ENCODE results near the gene FLNB.

The FLNB gene

GRCh38 chr3:58164199-58164879 lies 156.1 kb downstream of the FLNB start:
- DNase-seq (ENCODE audit: low read depth), result no peak

GRCh38 chr3:58164906-58165821 lies 156.9 kb downstream of the FLNB start:
- no peak for DNase-seq (ENCODE audit: low read depth)

DNA sequence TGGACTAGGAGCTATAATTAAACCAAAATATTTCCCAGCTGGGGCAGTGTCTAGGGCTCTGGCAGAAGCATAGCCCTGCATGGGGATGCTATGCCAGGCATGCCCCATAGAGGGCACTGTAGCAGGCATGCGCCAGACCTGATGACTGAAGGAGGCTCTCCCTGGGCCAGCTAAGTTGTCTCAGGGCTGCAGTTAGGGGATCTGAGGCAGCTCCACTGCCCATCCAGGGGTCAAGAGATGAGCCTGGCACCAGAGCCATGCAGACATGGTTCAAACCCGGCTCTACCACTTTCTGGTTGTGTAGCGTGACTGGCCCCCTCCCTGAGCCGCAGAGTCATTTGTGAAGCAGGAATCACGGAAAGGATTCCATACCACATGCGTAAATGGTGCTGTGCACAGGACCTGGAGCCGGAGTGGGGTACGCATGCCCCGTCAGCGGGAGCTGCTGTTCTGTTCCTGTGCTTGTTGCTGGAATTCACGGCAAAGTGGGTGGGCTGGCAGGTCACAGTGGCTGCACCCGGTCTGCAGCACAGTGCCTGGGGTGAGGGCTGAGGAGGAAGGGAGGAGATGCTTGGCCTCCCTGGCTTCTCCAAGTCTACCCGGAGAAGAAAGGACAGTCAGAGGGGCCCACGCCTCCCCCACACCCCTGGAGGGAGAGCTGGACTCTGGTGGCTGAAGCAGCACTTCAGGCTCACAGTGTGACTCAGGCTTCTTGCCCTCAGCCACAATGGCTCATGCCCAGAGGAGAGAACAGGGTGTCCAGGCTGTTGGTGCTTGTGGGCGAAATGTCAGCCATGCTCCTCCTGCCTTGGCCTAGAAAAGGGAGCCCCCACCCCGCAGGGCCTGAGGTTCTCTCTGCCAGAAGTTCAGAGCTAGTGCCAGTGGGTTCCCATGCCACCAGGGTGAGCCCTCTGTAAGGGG lies 159.5 kb downstream of the FLNB start:
- DNase-seq (ENCODE audit: low read depth), result no peak

DNA sequence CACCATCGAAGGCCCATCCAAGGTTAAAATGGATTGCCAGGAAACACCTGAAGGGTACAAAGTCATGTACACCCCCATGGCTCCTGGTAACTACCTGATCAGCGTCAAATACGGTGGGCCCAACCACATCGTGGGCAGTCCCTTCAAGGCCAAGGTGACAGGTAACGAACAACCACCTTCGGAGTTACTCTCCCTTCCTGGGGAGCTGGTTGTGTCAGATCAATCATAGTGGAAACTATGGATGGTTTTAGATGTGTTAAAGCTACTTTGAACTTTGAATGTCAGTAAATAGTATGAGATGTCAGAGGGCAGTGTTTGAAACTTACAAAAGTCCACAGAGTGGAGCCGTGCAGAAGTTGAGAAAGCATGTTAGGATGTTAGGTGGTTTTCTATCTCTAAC lies 160.3 kb downstream of the FLNB start:
- no peak for DNase-seq (ENCODE audit: low read depth)

DNA sequence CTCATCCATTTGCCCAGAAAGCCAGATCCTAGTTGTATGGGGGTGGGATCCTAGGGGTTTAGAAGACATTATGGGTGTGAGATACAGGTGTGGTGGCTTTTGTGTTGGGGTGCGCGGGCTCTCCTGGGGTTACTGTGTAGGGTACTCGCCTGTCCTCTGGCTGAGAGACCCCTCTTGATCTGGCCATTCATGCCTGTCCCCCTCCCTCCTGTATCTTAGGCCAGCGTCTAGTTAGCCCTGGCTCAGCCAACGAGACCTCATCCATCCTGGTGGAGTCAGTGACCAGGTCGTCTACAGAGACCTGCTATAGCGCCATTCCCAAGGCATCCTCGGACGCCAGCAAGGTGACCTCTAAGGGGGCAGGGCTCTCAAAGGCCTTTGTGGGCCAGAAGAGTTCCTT lies 161.1 kb downstream of the FLNB start:
- no peak for DNase-seq (ENCODE audit: low read depth)

- no peak for DNase-seq (ENCODE audit: low read depth)
These were observed 162.2 kb downstream of the FLNB start for GRCh38 chr3:58170376-58170775.

GRCh38 chr3:58171126-58171525 lies 162.9 kb downstream of the FLNB start:
- DNase-seq (ENCODE audit: low read depth), result no peak

DNA sequence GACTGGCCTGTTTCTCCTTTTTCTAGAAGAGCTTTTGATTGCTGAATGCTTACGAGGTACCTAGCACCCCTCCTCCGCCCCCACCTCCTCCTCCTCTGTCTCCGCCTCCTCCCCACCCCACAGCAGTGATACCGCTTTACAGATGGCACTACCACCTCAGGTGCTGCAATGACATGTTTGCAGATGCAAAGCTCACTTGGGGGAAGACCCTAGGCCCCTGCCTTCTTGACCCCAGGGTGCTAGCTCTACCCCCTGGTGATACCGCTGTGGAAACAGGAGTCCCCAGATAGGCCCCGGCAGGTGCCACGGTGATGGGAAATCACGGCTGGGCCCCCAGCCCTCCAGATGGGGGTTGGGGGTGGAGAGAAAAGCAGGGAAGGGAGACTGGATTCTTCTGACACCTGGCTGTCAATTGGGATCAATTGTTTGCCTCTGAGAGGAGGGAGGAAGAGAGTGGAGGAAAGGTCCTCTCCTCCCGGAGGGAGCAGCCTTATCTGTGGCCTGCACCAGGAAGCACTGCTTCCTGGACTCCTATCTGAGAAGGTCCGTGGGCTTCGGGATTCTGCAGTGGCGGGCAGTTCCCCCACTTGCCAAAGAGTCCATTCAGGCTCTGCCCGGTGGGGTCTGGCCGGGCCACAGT lies 164.9 kb downstream of the FLNB start:
- DNase-seq (ENCODE audit: low read depth), result peak; percentile 54

- no peak for DNase-seq (ENCODE audit: low read depth)
These were observed 165.6 kb downstream of the FLNB start for GRCh38 chr3:58173669-58174398.

DNA sequence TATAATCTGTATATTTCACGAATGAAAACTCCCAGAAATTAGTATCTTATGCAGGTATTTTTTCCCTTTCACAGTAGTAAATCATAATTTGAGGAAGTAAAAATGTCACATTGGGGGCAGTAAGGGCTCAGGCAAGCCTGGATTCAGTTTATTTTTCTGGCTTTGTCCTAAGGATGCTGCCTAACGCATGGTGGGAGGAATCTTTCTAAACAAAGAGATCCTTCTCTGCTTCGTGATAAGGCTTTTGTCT lies 166.9 kb downstream of the FLNB start:
- DNase-seq (ENCODE audit: low read depth), result no peak

DNA sequence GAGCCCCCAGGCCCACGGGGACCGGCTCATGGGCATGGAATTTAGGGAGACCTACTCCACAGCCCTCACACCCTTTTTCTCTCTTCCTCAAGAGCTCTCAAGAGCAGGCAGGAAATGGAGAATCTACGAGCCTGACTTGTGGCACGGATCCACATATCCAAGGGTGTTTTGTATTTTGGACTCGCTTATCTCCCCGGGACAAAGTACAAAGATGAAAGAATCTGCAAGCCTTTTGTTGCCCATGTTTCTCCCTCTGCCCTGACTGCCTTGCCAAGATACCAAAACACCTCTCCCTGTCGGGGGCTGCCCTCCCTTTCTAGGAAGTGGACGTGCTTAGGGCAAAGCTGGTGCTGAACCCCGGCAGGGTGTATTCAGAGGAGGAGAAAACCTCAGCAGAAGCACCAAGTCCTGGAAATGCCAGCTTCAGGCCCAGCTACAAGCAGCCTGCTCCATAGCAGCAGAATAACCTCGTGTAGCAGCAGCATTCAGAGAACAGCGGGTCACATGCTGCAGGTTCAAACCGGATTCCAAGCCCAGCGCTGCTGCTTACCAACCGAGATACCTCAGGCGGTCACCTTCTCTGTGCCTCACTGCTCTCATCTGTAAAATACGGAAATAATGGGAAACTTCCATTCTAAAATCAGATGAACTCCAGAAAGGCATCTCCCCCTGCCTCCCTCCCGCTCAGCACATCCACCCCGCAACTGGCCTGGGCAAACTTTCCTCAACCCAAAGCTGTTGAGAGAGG lies 167.4 kb downstream of the FLNB start:
- DNase-seq (ENCODE audit: low read depth), result no peak

GRCh38 chr3:58176185-58176530 lies 167.9 kb downstream of the FLNB start:
- no peak for DNase-seq (ENCODE audit: low read depth)

DNA sequence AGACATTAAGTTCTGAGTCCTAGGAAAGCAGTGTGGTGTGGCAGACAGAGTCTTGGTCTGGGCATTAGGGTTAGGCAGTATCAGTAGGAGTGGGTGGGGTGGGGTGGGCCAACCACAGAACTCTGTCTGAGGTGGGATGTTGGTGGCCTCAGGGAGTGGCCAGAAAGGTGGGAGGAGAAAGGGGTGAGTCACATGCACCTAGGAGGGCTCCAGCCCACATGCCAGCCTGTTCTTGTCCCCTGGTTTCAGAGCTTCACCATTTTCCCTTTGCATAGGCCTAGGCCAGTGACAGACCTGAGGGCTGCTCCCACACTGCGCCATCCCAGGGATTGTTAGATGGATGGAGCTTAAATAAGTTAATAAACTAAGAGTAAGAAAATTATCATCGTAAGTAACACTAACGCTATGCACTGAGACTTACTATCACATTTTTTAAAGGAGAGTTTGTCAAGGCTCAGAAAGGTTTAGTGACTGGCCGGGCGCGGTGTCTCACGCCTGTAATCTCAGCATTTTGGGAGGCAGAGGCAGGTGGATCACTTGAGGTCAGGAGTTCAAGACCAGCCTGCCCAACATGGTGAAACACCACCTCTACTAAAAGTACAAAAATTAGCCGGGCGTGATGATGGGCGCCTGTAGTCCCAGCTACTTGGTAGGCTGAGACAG lies 168.7 kb downstream of the FLNB start:
- DNase-seq (ENCODE audit: low read depth), result no peak

DNA sequence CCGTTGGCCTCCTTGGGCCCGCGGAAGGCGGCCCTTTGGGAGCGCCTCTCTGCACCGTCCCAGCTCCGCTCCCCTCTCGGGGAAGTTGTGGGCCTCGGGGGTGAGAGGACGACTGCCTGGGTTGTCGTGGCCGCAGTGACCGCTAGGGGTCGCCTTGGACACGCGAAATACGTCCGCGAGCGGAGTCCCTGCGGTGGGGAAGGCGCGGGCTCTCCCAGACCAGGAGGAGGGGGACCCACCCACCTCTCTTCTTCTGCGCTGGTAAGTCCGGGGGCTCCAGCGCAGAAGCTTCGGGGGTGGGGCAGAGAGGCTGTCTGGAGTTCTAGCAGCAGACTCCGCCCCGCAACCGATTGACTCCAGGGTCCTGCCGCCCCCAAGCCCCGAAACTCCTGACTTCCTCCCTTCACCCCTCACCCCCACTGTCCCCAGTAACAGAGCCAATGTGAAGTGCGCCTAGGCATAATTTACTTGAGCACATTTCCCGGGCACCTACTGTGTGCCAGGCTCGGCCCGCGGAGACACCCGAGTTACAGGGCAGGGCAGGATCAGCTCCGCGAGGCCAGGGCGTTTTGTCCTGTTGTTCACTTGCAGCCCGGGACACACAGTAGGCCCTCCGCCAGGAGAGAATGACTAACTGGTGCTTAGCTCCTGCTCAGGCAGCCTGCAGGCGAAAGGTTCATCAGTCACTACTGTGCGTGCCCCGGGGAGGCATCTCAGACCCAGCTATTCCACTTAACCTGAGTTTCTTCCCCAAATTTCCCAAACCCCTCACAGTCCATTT lies 169.7 kb downstream of the FLNB start:
- peak; percentile 75 for DNase-seq (ENCODE audit: low read depth)

DNA sequence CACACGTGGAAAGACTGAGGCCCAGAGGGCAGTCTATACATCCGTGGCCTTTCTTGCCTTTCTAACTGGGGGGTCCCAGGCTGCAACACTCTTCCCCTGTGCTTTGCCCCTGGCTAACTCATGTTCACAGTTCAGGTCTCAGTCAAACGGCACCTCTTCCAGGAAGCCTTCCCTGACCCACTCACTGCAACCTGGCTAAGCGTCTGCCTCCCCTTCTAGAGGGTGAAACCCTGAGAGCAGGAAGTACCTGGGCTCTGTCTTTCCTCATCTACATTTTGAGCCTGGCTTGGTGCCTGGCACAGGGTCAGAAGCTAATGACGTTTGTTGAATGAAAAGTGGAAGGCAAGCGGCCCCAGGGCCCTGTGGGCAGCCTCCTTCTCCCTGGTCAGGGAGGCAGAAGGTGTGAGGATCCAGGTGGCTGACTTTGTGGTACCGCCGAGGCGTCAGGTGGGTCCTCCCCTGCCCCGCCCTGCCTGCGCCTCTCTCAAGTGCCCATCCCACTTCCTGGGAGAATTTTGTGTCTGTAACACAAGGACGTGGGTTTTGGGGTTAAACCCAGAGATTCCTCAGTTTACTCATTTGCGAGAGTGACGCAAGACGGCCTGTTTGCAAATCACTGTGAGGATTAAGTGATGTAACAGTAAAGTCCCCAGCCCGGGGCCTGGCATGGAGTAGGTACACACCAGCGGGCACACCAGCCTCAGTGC lies 170.5 kb downstream of the FLNB start:
- no peak for DNase-seq (ENCODE audit: low read depth)

GRCh38 chr3:58179235-58180098 lies 171.2 kb downstream of the FLNB start:
- no peak for DNase-seq (ENCODE audit: low read depth)

- no peak for DNase-seq (ENCODE audit: low read depth)
These were observed 172.1 kb downstream of the FLNB start for GRCh38 chr3:58180099-58180880.

All from CMK (cell line).